Occipital lobe (tissue), 2 donors: ENCODE data around the gene HNRNPA2B1. TPM values are rescaled to one million over a fixed set of nuclear protein-coding genes. Genes with fewer than 3 reads are reported as not detected.

Experiments used
- DNase-seq: peaks from one replicate; lab custom pipeline; 2025; lab: John Stamatoyannopoulos, UW
- total RNA-seq: library from RNA; depleted of rRNA; stranded (reverse); fragments of >200 nt; gene quantifications from one replicate; pipeline ENCODE4 v1.2.3, GENCODE V29; 2014

The HNRNPA2B1 gene
- total RNA-seq = 146 TPM

DNA sequence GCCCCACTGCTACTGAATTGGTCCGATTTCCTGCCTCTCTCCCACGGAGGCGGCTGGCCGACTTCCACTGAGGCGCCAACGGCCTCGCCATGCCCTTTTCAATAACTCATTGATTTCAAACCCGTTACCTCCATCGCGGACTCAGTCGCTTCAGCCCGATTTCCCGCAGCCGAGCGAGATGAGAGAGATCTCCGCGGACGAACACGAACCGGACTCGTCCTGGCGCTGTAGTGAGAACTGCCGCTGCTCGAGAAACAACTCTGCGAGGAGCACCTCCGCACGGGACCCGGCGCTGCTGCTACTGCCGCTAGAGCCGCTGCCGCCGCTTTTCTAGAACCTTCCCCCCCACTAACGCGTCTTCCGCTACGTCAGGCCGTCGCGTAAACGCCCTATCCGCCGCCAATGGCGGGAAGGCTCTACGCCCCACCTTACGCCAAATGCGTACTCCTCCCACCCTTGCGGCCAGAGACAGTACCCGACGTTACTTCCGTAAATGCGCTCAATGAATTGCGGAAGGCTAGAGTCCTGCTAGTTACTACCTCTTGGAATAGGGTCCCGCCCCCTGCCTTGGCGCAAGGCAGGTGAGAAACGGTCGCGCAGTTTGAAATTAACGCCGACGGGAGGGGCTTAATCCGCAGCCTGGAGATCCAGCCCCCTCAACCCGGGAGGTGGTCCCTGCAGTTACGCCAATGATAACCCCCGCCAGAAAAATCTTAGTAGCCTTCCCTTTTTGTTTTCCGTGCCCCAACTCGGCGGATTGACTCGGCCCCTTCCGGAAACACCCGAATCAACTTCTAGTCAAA is at the start of gene HNRNPA2B1:
Gene HNRNPA2B1, minus strand, starts transcription at position 303 of the 803 bp plus-strand sequence. Its CDS starts 169 bp downstream, at position 134.
- DNase-seq = peak; percentile 95

DNA sequence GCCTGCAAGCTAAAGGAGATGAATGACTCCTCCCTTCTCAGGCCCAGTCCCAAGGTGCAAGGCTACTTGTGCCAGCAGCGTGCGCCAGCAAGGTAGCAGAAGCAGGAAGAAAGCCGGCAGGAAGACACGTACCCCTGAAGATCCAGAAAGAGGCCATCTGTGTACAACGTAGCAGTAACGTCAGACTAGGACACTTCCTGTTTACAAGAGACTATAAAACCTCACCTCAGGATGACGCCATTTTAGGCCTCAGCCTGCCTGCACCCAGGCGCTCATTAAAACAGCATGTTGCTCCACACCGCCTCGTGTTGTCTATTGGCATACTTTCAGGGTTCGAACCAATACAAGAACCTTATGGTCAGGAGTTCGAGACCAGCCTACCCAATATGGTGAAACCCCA is 49.7 kb upstream of the HNRNPA2B1 start:
- DNase-seq = no peak

- no peak for DNase-seq
Observed at GRCh38 chr7:26245150-26245549, 44.6 kb upstream of the HNRNPA2B1 start.

DNA sequence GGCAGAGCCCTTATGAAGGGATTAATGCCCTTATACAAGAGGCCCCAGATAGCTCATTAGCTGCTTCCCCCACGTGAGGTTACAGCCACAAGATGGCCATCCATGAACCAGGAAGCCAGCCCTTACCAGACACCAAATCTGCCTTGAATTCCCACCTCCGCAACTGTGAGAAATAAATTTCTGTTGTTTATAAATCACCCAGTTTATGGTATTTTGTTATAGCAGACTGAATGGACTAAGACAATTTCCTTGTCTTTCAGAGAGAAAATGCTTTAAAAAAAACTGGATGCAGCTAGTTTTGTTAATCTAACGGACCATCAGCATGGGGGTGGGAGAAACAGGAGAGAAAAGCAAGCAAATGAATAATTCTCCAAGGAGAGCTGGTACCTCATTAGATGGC is 37.5 kb upstream of the HNRNPA2B1 start:
- DNase-seq = no peak

DNA sequence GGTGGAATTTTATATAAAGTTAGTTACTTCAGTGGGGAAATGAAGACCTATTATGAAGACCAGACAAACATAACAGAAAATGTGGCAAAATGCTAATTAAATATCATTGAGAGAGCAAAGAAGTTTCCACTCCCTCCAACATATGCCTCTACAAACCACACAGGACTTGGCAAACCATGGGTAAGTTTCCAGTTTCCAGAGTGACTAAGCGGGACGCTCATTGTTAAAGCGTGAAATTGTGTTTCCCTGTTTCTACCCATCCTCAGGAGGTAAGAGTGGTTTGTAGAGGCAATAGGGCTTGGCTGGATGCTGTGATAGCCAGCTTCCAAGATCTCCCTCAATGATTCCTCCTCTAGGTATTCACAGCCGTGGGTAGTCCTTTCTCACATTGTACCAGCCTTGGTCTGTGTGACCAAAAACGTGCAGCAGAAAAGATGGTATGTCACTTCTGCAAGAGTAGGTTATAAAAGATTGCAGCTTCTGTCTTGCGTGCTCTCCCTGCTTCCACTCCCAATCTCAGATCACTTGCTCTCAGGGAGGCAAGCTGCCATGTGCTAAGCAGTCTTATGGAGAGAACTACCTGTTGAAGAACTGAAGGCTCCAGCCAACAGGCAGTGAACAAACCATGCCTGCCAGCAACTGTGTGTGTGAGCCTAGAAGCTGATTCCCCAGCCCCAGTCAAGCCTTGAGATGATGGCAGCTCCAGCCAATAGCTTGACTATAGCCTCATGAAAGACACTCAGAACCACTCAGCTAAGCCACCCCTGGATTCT is 36.7 kb upstream of the HNRNPA2B1 start:
- no peak for DNase-seq

GRCh38 chr7:26233902-26234511 is 33.5 kb upstream of the HNRNPA2B1 start:
- no peak for DNase-seq

- no peak for DNase-seq
Observed at GRCh38 chr7:26227987-26228386, 27.4 kb upstream of the HNRNPA2B1 start.

DNA sequence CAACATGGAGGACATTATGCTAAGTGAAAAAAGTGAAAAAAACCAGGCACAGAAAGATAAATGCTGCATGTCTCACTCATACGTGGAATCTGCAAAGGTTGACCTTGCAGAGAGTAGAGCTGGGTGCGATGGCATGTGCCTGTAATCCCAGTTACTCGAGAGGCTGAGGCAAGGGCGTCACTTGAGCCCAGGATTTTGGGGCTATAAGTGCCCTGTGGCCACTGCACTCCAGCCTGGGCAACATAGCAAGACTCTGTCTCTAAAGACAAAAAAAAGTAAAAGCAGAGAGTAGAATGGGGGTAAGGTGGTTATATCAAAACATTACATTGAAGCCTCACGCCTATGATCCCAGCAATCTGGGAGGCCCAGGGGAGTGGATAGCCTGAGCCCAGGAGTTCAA is 23.8 kb upstream of the HNRNPA2B1 start:
- no peak for DNase-seq

DNA sequence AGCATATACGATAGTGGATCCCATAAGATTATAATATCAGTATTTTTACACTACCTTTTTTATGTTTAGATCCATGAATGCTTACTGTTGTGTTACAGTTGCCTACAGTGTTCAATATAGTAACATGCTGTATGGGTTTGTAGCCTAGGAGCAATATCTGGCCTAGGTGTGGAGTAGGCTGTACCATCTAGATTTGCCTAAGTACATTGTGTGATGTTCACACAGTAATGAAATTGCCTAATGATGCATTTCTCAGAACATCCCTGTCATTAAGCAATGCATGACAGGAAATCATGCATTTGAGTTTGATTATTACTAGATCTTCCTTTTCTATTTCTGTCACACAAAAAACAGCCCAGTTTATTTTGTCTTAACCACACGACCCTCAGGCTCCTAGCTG is 15.5 kb upstream of the HNRNPA2B1 start:
- no peak for DNase-seq

DNA sequence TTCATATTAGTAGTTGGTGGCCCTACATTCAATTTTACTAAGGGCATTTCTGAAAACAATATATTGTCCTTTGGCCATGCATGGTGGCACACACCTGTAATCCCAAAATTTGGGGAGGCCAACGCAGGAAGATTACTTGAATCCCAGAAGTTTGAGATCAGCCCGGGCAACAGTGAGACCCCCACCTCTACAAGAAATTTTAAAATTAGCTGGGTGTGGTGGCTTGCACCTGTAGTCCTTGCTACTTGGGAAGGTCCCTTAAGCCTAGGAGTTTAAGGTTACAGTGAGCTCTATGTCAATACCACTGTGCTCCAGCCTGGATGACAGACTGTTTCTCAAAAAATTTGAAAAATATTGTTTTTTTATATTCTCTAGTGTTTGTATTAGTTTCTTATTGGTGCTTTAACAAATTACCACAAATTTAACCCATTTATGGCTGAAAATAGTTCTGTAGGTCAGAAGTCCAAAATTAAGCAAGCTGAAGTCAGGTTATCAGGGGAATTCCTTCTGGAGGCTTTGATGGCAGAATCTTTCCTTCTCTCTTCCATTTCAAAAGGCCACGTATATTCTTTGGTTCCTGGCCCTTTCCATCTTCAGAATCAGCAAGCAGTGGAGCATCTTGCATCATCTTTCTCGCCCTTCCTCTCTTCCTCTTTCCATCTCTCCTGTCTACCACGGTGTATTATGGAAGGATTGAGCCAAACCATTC is 13.4 kb upstream of the HNRNPA2B1 start:
- DNase-seq = no peak

- no peak for DNase-seq
Observed at GRCh38 chr7:26212921-26213718, 12.6 kb upstream of the HNRNPA2B1 start.

GRCh38 chr7:26208040-26208439 is 7.5 kb upstream of the HNRNPA2B1 start:
- no peak for DNase-seq

- DNase-seq = no peak
Observed at GRCh38 chr7:26203016-26203415, 2.5 kb upstream of the HNRNPA2B1 start.

DNA sequence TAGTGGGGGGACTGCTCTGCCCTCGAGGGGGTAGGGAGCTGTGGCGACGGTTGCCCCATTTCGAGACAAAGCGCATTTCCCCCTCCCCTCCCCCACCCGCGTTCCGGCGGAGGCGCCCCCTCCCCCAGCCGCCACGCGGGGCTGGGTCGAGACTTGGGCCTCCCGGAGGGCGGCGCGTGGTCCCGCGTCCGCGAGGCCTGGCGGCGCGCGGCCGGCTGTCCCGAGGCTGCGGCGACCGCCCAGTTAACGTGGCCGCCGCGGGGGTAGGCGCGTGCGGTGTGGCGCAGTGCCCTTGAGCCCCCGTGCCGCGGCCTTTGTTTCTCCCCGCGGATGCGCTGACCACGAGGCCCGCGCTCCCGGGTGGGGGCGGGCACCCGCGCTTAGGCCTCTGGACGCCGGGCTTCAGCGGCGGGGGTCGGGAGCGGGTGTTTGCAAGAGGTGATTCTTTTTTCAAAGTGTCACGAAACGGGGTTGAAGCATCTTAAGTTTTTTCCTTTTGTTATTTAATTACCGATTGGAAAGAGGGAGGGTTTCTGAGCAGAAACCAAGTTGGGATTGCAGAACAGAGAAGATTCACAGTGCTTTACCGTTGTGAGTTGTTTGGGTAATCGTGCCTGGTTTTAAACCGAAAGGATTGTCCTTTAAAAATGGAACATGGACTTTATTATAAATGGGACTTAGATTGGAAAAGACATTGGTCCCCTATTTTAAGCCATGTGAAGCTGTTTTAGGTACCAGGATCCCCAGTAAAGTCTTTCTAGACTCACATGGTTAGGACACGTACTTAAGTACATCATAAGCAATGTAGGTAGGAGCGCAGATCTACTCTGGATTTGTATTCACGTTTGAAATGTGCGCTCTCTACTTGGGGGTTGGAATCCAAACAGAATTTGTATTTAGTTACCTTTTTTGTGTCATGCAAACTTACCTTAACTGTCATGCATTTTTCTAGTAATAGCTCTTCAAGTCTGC is 1.8 kb upstream of the HNRNPA2B1 start:
- peak; percentile 15 for DNase-seq

DNA sequence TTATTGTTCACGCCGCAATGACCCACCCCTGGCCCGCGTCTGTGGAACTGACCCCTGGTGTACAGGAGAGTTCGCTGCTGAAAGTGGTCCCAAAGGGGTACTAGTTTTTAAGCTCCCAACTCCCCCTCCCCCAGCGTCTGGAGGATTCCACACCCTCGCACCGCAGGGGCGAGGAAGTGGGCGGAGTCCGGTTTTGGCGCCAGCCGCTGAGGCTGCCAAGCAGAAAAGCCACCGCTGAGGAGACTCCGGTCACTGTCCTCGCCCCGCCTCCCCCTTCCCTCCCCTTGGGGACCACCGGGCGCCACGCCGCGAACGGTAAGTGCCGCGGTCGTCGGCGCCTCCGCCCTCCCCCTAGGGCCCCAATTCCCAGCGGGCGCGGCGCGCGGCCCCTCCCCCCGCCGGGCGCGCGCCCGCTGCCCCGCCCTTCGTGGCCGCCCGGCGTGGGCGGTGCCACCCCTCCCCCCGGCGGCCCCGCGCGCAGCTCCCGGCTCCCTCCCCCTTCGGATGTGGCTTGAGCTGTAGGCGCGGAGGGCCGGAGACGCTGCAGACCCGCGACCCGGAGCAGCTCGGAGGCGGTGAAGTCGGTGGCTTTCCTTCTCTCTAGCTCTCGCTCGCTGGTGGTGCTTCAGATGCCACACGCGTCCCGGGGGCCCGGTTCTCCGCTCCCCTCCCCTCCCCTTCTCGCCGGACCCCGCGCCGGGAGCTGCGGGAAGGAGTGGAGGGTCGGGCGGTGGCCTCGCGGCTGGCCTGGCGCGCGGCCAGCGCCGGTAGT is 887 bp upstream of the HNRNPA2B1 start, which contains the start of gene CBX3:
Gene CBX3, plus strand, starts transcription at position 499 of the 772 bp plus-strand sequence. CDS start 1,254 bp downstream, outside the sequence.
- peak; percentile 84 for DNase-seq

DNA sequence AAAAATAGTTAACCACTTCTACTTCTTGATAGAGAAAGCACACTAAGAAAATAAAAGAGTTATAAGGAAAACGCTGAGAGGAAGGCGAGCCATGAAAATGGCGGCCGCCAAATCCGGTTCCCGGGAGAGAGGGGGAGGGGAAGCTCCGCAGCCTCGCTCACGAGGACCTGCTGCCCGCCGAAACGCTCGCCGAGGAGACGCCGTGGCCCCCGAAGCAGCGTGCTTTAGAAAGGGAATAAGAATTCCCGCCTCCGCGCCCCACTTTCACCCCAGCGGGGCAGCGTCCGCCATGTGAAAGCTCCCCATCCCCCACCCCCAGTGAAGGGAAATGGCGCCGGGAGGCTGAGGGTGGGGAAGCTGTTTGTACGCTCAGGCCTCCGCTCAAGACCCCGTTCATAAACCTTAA is 505 bp downstream of the HNRNPA2B1 start:
- peak; percentile 56 for DNase-seq

GRCh38 chr7:26199301-26200037 is 1.1 kb downstream of the HNRNPA2B1 start:
- DNase-seq = peak; percentile 26

- DNase-seq = no peak
Observed at GRCh38 chr7:26198781-26199169, 1.8 kb downstream of the HNRNPA2B1 start.
